ENCODE results near the gene VEGFB. TPM values are rescaled to one million over a fixed set of nuclear protein-coding genes. Genes with fewer than 3 reads are reported as not detected.

The VEGFB gene
- total and polyA plus RNA-seq, 2 donors from 2014 or later = 77.6 to 157 TPM

DNA sequence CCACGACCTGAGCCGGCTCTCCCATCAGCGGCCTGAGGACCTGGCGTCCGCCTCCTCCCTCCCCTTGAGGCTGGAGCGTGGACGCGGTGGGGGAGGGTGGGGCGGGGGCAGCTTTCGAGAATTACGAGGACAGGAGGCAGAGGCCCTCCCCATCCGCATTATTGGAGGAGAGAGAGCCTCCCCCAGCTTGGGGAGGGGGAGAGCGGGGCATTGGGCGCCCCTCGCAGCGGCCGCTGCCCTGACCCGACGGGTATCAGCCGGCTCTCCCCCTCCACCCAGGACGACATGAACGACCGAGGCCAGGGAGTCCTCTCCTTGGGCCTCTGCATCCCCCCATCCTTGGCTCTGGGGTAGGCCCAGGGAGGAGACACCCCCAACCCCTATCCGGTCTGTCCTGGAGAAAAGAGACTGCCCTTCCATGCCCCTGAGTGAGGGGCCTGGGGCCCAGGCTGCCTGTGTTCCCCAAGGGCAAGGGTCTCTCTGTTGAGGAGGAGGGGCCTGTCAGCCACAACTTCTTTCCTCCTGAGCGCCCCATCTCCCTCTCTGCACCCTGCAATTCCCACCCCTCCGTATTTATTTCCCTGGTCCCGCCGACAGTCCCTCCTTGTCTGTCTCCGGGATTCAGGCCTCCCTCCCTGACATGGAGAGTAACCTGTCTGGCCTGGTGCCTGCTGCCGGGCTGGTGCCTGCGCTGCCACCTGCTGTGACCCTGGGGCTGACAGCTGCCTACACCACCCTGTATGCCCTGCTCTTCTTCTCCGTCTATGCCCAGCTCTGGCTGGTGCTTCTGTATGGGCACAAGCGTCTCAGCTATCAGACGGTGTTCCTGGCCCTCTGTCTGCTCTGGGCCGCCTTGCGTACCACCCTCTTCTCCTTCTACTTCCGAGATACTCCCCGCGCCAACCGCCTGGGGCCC is 51.8 kb downstream of the VEGFB start:
- intact Hi-C loops (cut with DNase I) = no loop called here
- Histone ChIP-seq H3K9ac (ENCODE audit: low read length in 3 of 3) (peak overlapping the region in 2 of 3 donors; percentile 75 to 78), H3K4me1 (ENCODE audit: control insufficient read depth in 2 of 3, insufficient read depth in 2 of 3, low read depth in 1 of 3, low read length in 3 of 3) (peaks cover 0 to 17% (median 4%) of the 10 kb centered on the region in 3 donors), H3K27ac (ENCODE audit: low read depth in 2 of 2, low read length in 2 of 2) (peak overlapping the region; percentile 24 to 96), H3K4me3 (ENCODE audit: low read length in 3 of 3) (peak overlapping the region in 2 of 3 donors; percentile 62 to 83), H3K36me3 (ENCODE audit: control insufficient read depth in 2 of 3, insufficient read depth in 3 of 3, low read length in 3 of 3) (no peaks in the 10 kb centered on the region), H3K9me3 (ENCODE audit: control insufficient read depth in 2 of 3, insufficient read depth in 1 of 3, low read length in 3 of 3) (no peaks in the 10 kb centered on the region), H3K27me3 (ENCODE audit: control insufficient read depth, insufficient read depth, low read length) (peaks cover 10% of the 10 kb centered on the region)
- peak in 1 of 5 donors; percentile 79 for DNase-seq
- TF ChIP-seq, protein P1, sequence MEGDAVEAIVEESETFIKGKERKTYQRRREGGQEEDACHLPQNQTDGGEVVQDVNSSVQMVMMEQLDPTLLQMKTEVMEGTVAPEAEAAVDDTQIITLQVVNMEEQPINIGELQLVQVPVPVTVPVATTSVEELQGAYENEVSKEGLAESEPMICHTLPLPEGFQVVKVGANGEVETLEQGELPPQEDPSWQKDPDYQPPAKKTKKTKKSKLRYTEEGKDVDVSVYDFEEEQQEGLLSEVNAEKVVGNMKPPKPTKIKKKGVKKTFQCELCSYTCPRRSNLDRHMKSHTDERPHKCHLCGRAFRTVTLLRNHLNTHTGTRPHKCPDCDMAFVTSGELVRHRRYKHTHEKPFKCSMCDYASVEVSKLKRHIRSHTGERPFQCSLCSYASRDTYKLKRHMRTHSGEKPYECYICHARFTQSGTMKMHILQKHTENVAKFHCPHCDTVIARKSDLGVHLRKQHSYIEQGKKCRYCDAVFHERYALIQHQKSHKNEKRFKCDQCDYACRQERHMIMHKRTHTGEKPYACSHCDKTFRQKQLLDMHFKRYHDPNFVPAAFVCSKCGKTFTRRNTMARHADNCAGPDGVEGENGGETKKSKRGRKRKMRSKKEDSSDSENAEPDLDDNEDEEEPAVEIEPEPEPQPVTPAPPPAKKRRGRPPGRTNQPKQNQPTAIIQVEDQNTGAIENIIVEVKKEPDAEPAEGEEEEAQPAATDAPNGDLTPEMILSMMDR (IDR thresholded peaks at IDR 0.05; ENCODE audit: borderline replicate concordance, extremely low read depth, insufficient read depth) = no peak
- no peak for FAIRE-seq

DNA sequence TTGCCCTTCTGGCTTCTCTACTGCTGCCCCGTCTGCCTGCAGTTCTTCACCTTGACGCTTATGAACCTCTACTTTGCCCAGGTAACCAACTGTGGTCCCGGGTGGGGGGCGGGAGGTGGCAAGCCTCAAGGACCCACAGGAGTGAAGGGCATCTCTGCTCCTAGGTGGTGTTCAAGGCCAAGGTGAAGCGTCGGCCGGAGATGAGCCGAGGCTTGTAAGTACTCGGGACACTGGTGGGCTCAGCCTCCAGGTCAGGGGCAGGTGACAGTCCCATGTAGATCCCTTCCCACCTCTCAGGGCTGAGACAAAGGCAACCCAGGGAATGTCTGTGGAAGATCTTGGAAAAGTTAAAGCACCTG is 52.4 kb downstream of the VEGFB start:
- no peak for FAIRE-seq
- Histone ChIP-seq H3K36me3 (ENCODE audit: control insufficient read depth in 2 of 3, insufficient read depth in 3 of 3, low read length in 3 of 3) (no peaks in the 10 kb centered on the region), H3K9ac (ENCODE audit: low read length in 3 of 3) (no peak overlapping the region), H3K27me3 (ENCODE audit: control insufficient read depth, insufficient read depth, low read length) (peaks cover 10% of the 10 kb centered on the region), H3K4me3 (ENCODE audit: low read length in 3 of 3) (no peak overlapping the region), H3K27ac (ENCODE audit: low read depth in 2 of 2, low read length in 2 of 2) (no peak overlapping the region), H3K9me3 (ENCODE audit: control insufficient read depth in 2 of 3, insufficient read depth in 1 of 3, low read length in 3 of 3) (no peaks in the 10 kb centered on the region), H3K4me1 (ENCODE audit: control insufficient read depth in 2 of 3, insufficient read depth in 2 of 3, low read depth in 1 of 3, low read length in 3 of 3) (peaks cover 0 to 17% (median 4%) of the 10 kb centered on the region in 3 donors)
- intact Hi-C loops (cut with DNase I) = no loop called here
- DNase-seq = no peak
- TF ChIP-seq, protein P1 (IDR thresholded peaks at IDR 0.05; ENCODE audit: borderline replicate concordance, extremely low read depth, insufficient read depth) = no peak

DNA sequence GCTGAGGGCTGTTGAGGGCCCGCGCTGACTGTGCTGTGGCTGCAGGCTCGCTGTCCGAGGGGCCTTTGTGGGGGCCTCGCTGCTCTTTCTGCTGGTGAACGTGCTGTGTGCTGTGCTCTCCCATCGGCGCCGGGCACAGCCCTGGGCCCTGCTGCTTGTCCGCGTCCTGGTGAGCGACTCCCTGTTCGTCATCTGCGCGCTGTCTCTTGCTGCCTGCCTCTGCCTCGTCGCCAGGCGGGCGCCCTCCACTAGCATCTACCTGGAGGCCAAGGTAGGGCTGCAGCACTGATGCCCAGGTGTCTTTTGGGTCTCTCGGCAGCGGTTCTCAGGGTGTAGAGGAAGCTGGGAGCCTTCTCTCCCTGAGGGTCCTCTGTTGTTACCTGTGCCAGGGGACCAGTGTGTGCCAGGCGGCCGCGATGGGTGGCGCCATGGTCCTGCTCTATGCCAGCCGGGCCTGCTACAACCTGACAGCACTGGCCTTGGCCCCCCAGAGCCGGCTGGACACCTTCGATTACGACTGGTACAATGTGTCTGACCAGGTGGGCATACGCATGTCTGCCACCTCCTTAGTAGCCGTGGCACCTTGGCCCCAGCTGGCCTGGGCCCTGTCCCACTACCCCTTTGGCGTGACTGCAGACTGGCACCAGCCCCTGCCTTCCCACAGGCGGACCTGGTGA is 53.4 kb downstream of the VEGFB start:
- Histone ChIP-seq H3K9me3 (ENCODE audit: control insufficient read depth in 2 of 3, insufficient read depth in 1 of 3, low read length in 3 of 3) (no peaks in the 10 kb centered on the region), H3K36me3 (ENCODE audit: control insufficient read depth in 2 of 3, insufficient read depth in 3 of 3, low read length in 3 of 3) (no peaks in the 10 kb centered on the region), H3K27me3 (ENCODE audit: control insufficient read depth, insufficient read depth, low read length) (peaks cover 10% of the 10 kb centered on the region), H3K4me1 (ENCODE audit: control insufficient read depth in 2 of 3, insufficient read depth in 2 of 3, low read depth in 1 of 3, low read length in 3 of 3) (peaks cover 0 to 20% (median 4%) of the 10 kb centered on the region in 3 donors), H3K27ac (ENCODE audit: low read depth in 2 of 2, low read length in 2 of 2) (no peak overlapping the region), H3K4me3 (ENCODE audit: low read length in 3 of 3) (no peak overlapping the region), H3K9ac (ENCODE audit: low read length in 3 of 3) (no peak overlapping the region)
- TF ChIP-seq, protein P1 (IDR thresholded peaks at IDR 0.05; ENCODE audit: borderline replicate concordance, extremely low read depth, insufficient read depth) = no peak
- DNase-seq = no peak
- intact Hi-C loops (cut with DNase I) = no loop called here
- no peak for FAIRE-seq

Data from kidney (tissue), 14 donors.